ENCODE results near the gene GALNT14. TPM values are rescaled to one million over a fixed set of nuclear protein-coding genes. Genes with fewer than 3 reads are reported as not detected.

Gene GALNT14
- total RNA-seq, 1 experiment from 2014 or later = 2.7 TPM

DNA sequence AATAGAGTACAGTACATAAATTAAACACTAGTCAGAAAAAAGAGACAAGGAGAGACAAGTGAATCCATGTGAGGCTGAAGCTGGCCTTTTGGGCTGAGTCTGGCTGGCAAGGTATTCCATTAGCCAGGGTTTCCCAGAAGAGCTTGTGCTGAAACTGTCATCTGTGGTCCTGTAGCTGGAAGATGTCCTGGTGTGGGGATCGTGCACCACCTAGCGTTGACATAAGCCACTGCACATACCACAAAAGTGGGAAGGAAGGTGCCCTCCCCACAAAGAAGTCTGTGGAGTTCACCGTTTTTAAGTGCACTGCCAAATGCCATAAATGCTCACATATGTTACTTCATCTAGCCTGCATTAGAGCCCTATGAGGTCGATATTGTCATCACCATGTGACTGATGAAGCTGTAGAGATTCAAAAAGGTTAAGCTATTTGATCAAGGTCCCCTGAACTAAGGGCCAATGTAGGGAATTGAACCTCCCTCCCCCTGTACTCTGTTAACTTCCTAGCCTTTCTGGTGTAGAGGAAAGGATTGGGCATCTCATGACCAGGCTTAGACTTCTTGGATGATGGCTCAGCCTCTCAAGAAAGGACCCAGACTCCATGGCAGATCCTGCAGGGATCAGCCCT, 31.9 kb upstream of the GALNT14 start:
- no peak overlapping the region for H3T11ph ChIP-seq (ENCODE audit: low read length)
- Mint-ChIP-seq H3K9me3 (no peaks in the 10 kb centered on the region), H3K4me3 (no peak overlapping the region; a peak in 1 of 5 replicates), H3K36me3 (ENCODE audit: insufficient read depth in 1 of 3, low read depth in 3 of 3) (no peaks in the 10 kb centered on the region), H3K4me1 (no peaks in the 10 kb centered on the region), H3K27me3 (ENCODE audit: low read depth) (peaks cover 12% of the 10 kb centered on the region), H3K27ac (no peak overlapping the region)
- no CpG with 5 or more reads among the region's 4 CpGs for WGBS (ENCODE audit: extremely low coverage, insufficient read length, low lambda C conversion rate)
- H3K23ac ChIP-seq (ENCODE audit: insufficient read length, low read depth, low read length) = no peak overlapping the region
- no peaks in the 10 kb centered on the region for H3K9me3 ChIP-seq (ENCODE audit: control insufficient read depth, low read depth, low read length)
- no peaks in the 10 kb centered on the region for H4K20me1 ChIP-seq (ENCODE audit: control insufficient read depth, insufficient read depth, insufficient read length)
- H2BK12ac ChIP-seq (ENCODE audit: insufficient read length, low read depth, low read length) = no peak overlapping the region
- no peaks in the 10 kb centered on the region for H3K4me1 ChIP-seq (ENCODE audit: insufficient read depth, low read length)
- no peak overlapping the region for H4K5ac ChIP-seq (ENCODE audit: insufficient read length, low read depth, low read length)
- H3K9ac ChIP-seq (ENCODE audit: extremely low read depth, insufficient read length, low read length) = no peak overlapping the region
- H3K56ac ChIP-seq (ENCODE audit: insufficient read length, low read depth, low read length) = no peak overlapping the region
- no peak overlapping the region for H3K27ac ChIP-seq (ENCODE audit: insufficient read length, low read depth, low read length)
- peak; percentile 70 for DNase-seq
- no peak overlapping the region for H3K4ac ChIP-seq (ENCODE audit: low read depth, low read length)
- no peak overlapping the region for H2AK5ac ChIP-seq (ENCODE audit: insufficient read length, low read length)
- H3K79me1 ChIP-seq (ENCODE audit: insufficient read depth, low read depth, low read length, poor library complexity, severe bottlenecking) = no peaks in the 10 kb centered on the region
- no peaks in the 10 kb centered on the region; the same call in 1 of the 2 replicates for H3K27me3 ChIP-seq (ENCODE audit: insufficient read depth, low read length)
- H2BK5ac ChIP-seq (ENCODE audit: insufficient read length, low read length) = no peak overlapping the region
- TF ChIP-seq CTCF (conservative IDR thresholded peaks at IDR 0.05) = peak; percentile 95
- H2BK120ac ChIP-seq (ENCODE audit: low read depth, low read length, poor library complexity, severe bottlenecking) = no peak overlapping the region
- H3K23me2 ChIP-seq (ENCODE audit: insufficient read length, low read depth, low read length, poor library complexity, severe bottlenecking) = no peaks in the 10 kb centered on the region
- no peak overlapping the region for H3K14ac ChIP-seq (ENCODE audit: insufficient read depth, low read length)
- H3K4me2 ChIP-seq (ENCODE audit: insufficient read depth, insufficient read length, low read length) = no peak overlapping the region
- H4K91ac ChIP-seq (ENCODE audit: insufficient read length, low read depth, low read length) = no peak overlapping the region
- no peak overlapping the region for H3K18ac ChIP-seq (ENCODE audit: insufficient read length, low read depth, low read length)
- no peak overlapping the region for H2BK15ac ChIP-seq (ENCODE audit: low read depth, low read length)
- H2BK20ac ChIP-seq (ENCODE audit: low read depth, low read length, poor library complexity, severe bottlenecking) = no peak overlapping the region
- no peak overlapping the region for H2AFZ ChIP-seq (ENCODE audit: low read length)
- no peak overlapping the region for H4K8ac ChIP-seq (replicated peaks; ENCODE audit: insufficient read length, low read depth, low read length)
- H3K79me2 ChIP-seq (ENCODE audit: insufficient read depth, low read length) = no peaks in the 10 kb centered on the region

All from H9 (cell line).